ENCODE results near the gene SLC41A1. TPM values are rescaled to one million over a fixed set of nuclear protein-coding genes. Genes with fewer than 3 reads are reported as not detected.

SLC41A1 gene
- total and polyA plus RNA-seq, 2 donors (not counting 3 experiments of a cell fraction or from before 2014, with no cell fraction given): 21.7 to 22.0 TPM

DNA sequence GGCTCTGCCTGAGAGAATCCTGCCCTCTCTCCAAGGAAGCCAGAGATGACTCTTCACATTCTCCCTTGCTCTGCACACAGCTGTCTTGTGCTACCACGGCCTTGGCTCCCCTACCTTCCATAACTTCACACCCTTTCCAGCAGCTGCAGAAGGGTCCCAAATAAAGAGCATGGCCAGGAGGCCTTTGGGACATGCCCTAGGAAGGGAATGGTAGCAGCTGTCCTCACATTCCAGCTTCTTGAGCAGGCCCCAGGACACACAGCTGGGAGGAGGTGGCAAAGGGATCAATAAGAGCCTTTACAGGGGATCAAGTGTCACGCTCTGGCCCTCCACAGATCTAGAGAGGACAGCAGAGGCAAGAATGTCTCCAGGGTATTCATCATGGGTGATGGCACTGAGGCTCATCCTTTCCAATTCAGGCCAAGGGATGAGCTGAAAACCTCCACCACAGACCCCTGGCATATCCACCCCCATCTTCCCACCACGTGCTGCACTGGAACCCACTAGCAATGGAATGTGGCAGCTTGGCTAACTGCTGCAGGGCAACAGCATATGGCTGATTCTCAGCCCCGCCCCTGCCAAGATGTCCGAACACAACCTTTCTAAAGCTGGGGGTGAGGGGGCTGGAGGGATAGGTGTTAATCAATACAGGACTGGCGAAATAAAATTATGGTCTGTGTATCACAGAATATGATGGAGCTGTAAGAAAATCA is 19.9 kb downstream of the SLC41A1 start:
- Histone ChIP-seq H3K27ac (ENCODE audit: insufficient read depth, low read depth, low read length) (no peak overlapping the region), H3K36me3 (ENCODE audit: control insufficient read depth in 2 of 2, extremely low read depth in 1 of 2, insufficient read depth in 2 of 2, low read length in 2 of 2) (peaks cover 0 to 15% of the 10 kb centered on the region in 2 experiments), H3K4me3 (replicated peaks in 1 of 3; ENCODE audit: insufficient read depth in 1 of 3, low read depth in 1 of 3, low read length in 3 of 3) (no peak overlapping the region), H3K9me3 (replicated peaks; ENCODE audit: control insufficient read depth, insufficient read depth, low read length) (no peaks in the 10 kb centered on the region), H3K9ac (replicated peaks; ENCODE audit: extremely low read depth, insufficient read depth, low read length) (no peak overlapping the region), H4K20me1 (replicated peaks; ENCODE audit: control insufficient read depth, extremely low read depth, insufficient read depth, low read length) (no peaks in the 10 kb centered on the region), H3K79me2 (ENCODE audit: control insufficient read depth, insufficient read depth, low read length) (no peaks in the 10 kb centered on the region), H3K9me1 (replicated peaks; ENCODE audit: control insufficient read depth, extremely low read depth, insufficient read depth, low read length) (no peaks in the 10 kb centered on the region), H2AFZ (ENCODE audit: low read depth, low read length) (no peak overlapping the region), H3K4me2 (ENCODE audit: insufficient read depth, low read length) (no peak overlapping the region), H3K27me3 (ENCODE audit: control insufficient read depth in 2 of 2, insufficient read depth in 2 of 2, low read length in 2 of 2) (no peaks in the 10 kb centered on the region), H3K4me1 (ENCODE audit: control insufficient read depth, extremely low read depth, insufficient read depth, low read length) (no peaks in the 10 kb centered on the region)
- intact Hi-C loops (cut with micrococcal nuclease): loop anchor here (2.0 to 5.0 kb wide), 2 partner anchors 38 to 314 kb away; no protein-coding TSS in a partner anchor
- DNase-seq (ENCODE audit: low read depth, low spot score): no peak
- FAIRE-seq: no peak
- TF ChIP-seq MAX (IDR thresholded peaks at IDR 0.05; ENCODE audit: insufficient read depth, insufficient read length) (no peak), EZH2 (IDR thresholded peaks at IDR 0.05; ENCODE audit: borderline replicate concordance, low read depth, low read length, severe bottlenecking) (no peak), FOS (IDR thresholded peaks at IDR 0.05; ENCODE audit: borderline replicate concordance, insufficient read depth, low read length) (no peak)
- dilution Hi-C loops (cut with MboI; ENCODE audit: extremely low pct_ligation_motif_present, low sequenced_read_pairs): no loop called here
- POLR2A ChIA-PET: no interaction called here
- CTCF ChIA-PET: interaction anchor here (0.6 to 12.5 kb wide), 16 partner anchors 9 to 313 kb away, joined by 3 to 403 read pairs (median 8); partner anchors contain the start of genes RAB29 and SLC41A1
- BruUV-seq (replicated peaks): no TSS peak

DNA sequence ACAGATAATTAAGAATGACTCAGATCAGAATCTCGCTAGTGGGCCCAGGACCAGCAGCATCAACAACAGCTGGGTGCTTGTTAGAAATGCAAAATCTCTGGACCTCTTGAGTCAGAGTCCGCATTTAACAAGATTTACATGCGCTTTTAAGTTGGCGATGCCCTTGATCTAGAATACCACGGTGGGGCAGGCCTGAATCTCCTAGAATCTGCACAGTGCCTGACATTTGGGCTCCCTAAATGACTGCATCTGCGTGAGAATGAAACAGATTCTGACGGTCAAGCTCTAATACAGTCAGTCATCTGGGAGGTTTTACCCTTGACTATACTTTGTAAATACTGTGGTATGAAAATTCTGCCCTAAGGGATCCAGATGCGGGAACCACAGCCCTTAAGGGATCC is 20.5 kb downstream of the SLC41A1 start:
- peaks cover 0 to 13% of the 10 kb centered on the region in 2 experiments for H3K36me3 ChIP-seq (ENCODE audit: control insufficient read depth in 2 of 2, extremely low read depth in 1 of 2, insufficient read depth in 2 of 2, low read length in 2 of 2)
- ChIA-PET POLR2A (no interaction called here), CTCF (interaction anchor here (0.5 to 12.5 kb wide), 35 partner anchors 10 to 313 kb away, joined by 3 to 403 read pairs (median 6); partner anchors contain the start of genes PM20D1, RAB29 and SLC41A1)
- H2AFZ ChIP-seq (ENCODE audit: low read depth, low read length): no peak overlapping the region
- BruUV-seq (replicated peaks): no TSS peak
- H3K4me2 ChIP-seq (ENCODE audit: insufficient read depth, low read length): no peak overlapping the region
- H3K9me3 ChIP-seq (replicated peaks; ENCODE audit: control insufficient read depth, insufficient read depth, low read length): no peaks in the 10 kb centered on the region
- no peaks in the 10 kb centered on the region for H3K4me1 ChIP-seq (ENCODE audit: control insufficient read depth, extremely low read depth, insufficient read depth, low read length)
- H3K9ac ChIP-seq (replicated peaks; ENCODE audit: extremely low read depth, insufficient read depth, low read length): no peak overlapping the region
- no peaks in the 10 kb centered on the region for H3K27me3 ChIP-seq (ENCODE audit: control insufficient read depth in 2 of 2, insufficient read depth in 2 of 2, low read length in 2 of 2)
- H3K4me3 ChIP-seq (replicated peaks in 1 of 3; ENCODE audit: insufficient read depth in 1 of 3, low read depth in 1 of 3, low read length in 3 of 3): no peak overlapping the region
- H3K9me1 ChIP-seq (replicated peaks; ENCODE audit: control insufficient read depth, extremely low read depth, insufficient read depth, low read length): no peaks in the 10 kb centered on the region
- no peak for DNase-seq (ENCODE audit: low read depth, low spot score)
- dilution Hi-C loops (cut with MboI; ENCODE audit: extremely low pct_ligation_motif_present, low sequenced_read_pairs) (no loop called here), intact Hi-C loops (cut with micrococcal nuclease) (loop anchor here (2.0 to 5.0 kb wide), 2 partner anchors 38 to 315 kb away; no protein-coding TSS in a partner anchor)
- no peaks in the 10 kb centered on the region for H4K20me1 ChIP-seq (replicated peaks; ENCODE audit: control insufficient read depth, extremely low read depth, insufficient read depth, low read length)
- TF ChIP-seq, protein P1, sequence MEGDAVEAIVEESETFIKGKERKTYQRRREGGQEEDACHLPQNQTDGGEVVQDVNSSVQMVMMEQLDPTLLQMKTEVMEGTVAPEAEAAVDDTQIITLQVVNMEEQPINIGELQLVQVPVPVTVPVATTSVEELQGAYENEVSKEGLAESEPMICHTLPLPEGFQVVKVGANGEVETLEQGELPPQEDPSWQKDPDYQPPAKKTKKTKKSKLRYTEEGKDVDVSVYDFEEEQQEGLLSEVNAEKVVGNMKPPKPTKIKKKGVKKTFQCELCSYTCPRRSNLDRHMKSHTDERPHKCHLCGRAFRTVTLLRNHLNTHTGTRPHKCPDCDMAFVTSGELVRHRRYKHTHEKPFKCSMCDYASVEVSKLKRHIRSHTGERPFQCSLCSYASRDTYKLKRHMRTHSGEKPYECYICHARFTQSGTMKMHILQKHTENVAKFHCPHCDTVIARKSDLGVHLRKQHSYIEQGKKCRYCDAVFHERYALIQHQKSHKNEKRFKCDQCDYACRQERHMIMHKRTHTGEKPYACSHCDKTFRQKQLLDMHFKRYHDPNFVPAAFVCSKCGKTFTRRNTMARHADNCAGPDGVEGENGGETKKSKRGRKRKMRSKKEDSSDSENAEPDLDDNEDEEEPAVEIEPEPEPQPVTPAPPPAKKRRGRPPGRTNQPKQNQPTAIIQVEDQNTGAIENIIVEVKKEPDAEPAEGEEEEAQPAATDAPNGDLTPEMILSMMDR (IDR thresholded peaks at IDR 0.05; ENCODE audit: extremely low read depth in 1 of 2, insufficient read depth in 1 of 2, low read depth in 1 of 2, low read length in 2 of 2): no peak
- TF ChIP-seq FOS (IDR thresholded peaks at IDR 0.05; ENCODE audit: borderline replicate concordance, insufficient read depth, low read length) (no peak), JUN (IDR thresholded peaks at IDR 0.05; ENCODE audit: borderline replicate concordance, insufficient read depth, insufficient read length, low read depth) (no peak)
- no peaks in the 10 kb centered on the region for H3K79me2 ChIP-seq (ENCODE audit: control insufficient read depth, insufficient read depth, low read length)
- no peak overlapping the region for H3K27ac ChIP-seq (ENCODE audit: insufficient read depth, low read depth, low read length)
- FAIRE-seq: no peak
